Measurements from ENCODE around the gene IQCH. TPM values are rescaled to one million over a fixed set of nuclear protein-coding genes. Genes with fewer than 3 reads are reported as not detected.

IQCH gene
- polyA plus RNA-seq, 1 donor (not counting 4 experiments of a cell fraction or from before 2014, with no cell fraction given), result 2.6 TPM

DNA sequence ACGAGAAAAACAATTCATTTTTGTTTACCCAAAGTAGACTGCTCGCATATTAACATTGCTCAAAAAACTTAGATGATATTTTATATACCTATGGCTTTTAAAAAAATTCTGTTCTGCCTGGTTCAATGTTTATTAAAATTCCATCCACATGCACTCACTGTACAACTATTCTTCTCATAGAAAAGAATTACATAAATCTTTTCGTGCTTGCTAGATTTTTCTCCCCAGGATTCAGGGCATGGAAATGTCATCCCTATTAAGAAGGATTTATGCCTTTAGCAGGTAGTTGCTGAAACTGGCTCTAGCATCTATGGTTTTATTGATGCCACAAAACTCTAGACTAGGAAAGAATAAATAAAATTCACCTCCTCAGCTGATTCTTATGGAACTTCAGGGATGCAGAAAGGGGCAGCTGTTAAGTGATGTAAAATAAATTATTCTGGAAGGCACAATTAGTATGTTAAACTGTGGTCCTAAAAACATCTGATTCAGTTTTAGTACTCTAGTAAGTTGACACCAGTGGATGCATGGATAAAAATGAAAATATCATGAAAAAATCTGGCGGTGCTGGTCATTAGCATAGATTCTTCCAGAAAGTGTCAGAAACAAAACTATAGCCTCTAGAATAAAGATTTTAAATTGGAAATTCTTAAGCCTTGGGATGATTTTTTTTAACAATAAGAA lies 41.8 kb upstream of the IQCH start:
- Histone ChIP-seq H2AFZ (ENCODE audit: control insufficient read depth, low read length) (no peak overlapping the region), H3K36me3 (ENCODE audit: control insufficient read depth in 2 of 2, extremely low read depth in 1 of 2, insufficient read depth in 2 of 2, low read length in 2 of 2) (peaks cover 0 to 3% of the 10 kb centered on the region in 2 experiments), H3K9ac (ENCODE audit: control insufficient read depth, extremely low read depth, insufficient read depth, low read length) (no peak overlapping the region), H3K27me3 (ENCODE audit: control insufficient read depth, extremely low read depth, insufficient read depth, low read length) (no peaks in the 10 kb centered on the region), H3K4me3 (ENCODE audit: control insufficient read depth in 2 of 3, extremely low read depth in 1 of 3, insufficient read depth in 2 of 3, low read depth in 1 of 3, low read length in 3 of 3) (no peak overlapping the region), H3K9me1 (ENCODE audit: control insufficient read depth, extremely low read depth, insufficient read depth, low read length) (no peaks in the 10 kb centered on the region), H3K79me2 (ENCODE audit: control insufficient read depth, insufficient read depth, low read length) (no peaks in the 10 kb centered on the region), H3K9me3 (ENCODE audit: control insufficient read depth, low read depth, low read length) (no peaks in the 10 kb centered on the region), H3K27ac (ENCODE audit: control insufficient read depth, insufficient read depth, low read length) (no peak overlapping the region), H3K4me2 (ENCODE audit: control insufficient read depth, extremely low read depth, insufficient read depth, low read depth, low read length) (no peak overlapping the region), H3K4me1 (ENCODE audit: control insufficient read depth, extremely low read depth, insufficient read depth, low read length) (no peaks in the 10 kb centered on the region), H4K20me1 (ENCODE audit: control insufficient read depth, extremely low read depth, insufficient read depth, low read length) (no peaks in the 10 kb centered on the region)
- no peak for DNase-seq (ENCODE audit: low read depth, low spot score)
- no peak for TF ChIP-seq EZH2 (IDR thresholded peaks at IDR 0.05; ENCODE audit: low read length)
- TF ChIP-seq CTCF (optimal IDR thresholded peaks at IDR 0.05 in 1 of 3, IDR thresholded peaks at IDR 0.05 in 1 of 3, conservative IDR thresholded peaks at IDR 0.05 in 1 of 3; ENCODE audit: extremely low read depth in 1 of 3, insufficient read depth in 2 of 3, low read length in 3 of 3), result no peak
- dilution Hi-C loops (cut with MboI; ENCODE audit: extremely low pct_ligation_motif_present, low sequenced_read_pairs), result no loop called here
- FAIRE-seq, result no peak

GRCh38 chr15:67215102-67215501 lies 39.5 kb upstream of the IQCH start:
- TF ChIP-seq EZH2 (IDR thresholded peaks at IDR 0.05; ENCODE audit: low read length), result no peak
- no peak for TF ChIP-seq CTCF (optimal IDR thresholded peaks at IDR 0.05 in 1 of 3, IDR thresholded peaks at IDR 0.05 in 1 of 3, conservative IDR thresholded peaks at IDR 0.05 in 1 of 3; ENCODE audit: extremely low read depth in 1 of 3, insufficient read depth in 2 of 3, low read length in 3 of 3)
- H3K9me3 ChIP-seq (ENCODE audit: control insufficient read depth, low read depth, low read length), result no peaks in the 10 kb centered on the region
- H3K36me3 ChIP-seq (ENCODE audit: control insufficient read depth in 2 of 2, extremely low read depth in 1 of 2, insufficient read depth in 2 of 2, low read length in 2 of 2), result peaks cover under 1 to 10% of the 10 kb centered on the region in 2 experiments
- FAIRE-seq (no peak), DNase-seq (ENCODE audit: low read depth, low spot score) (no peak)
- H4K20me1 ChIP-seq (ENCODE audit: control insufficient read depth, extremely low read depth, insufficient read depth, low read length), result no peaks in the 10 kb centered on the region
- H3K4me3 ChIP-seq (ENCODE audit: control insufficient read depth in 2 of 3, extremely low read depth in 1 of 3, insufficient read depth in 2 of 3, low read depth in 1 of 3, low read length in 3 of 3), result no peak overlapping the region
- no peaks in the 10 kb centered on the region for H3K9me1 ChIP-seq (ENCODE audit: control insufficient read depth, extremely low read depth, insufficient read depth, low read length)
- no peaks in the 10 kb centered on the region for H3K79me2 ChIP-seq (ENCODE audit: control insufficient read depth, insufficient read depth, low read length)
- dilution Hi-C loops (cut with MboI; ENCODE audit: extremely low pct_ligation_motif_present, low sequenced_read_pairs), result no loop called here
- no peak overlapping the region for H3K4me2 ChIP-seq (ENCODE audit: control insufficient read depth, extremely low read depth, insufficient read depth, low read depth, low read length)
- H2AFZ ChIP-seq (ENCODE audit: control insufficient read depth, low read length), result no peak overlapping the region
- H3K9ac ChIP-seq (ENCODE audit: control insufficient read depth, extremely low read depth, insufficient read depth, low read length), result no peak overlapping the region
- no peaks in the 10 kb centered on the region for H3K27me3 ChIP-seq (ENCODE audit: control insufficient read depth, extremely low read depth, insufficient read depth, low read length)
- no peaks in the 10 kb centered on the region for H3K4me1 ChIP-seq (ENCODE audit: control insufficient read depth, extremely low read depth, insufficient read depth, low read length)
- H3K27ac ChIP-seq (ENCODE audit: control insufficient read depth, insufficient read depth, low read length), result no peak overlapping the region
